ENCODE measurements around the gene SAP30L.

Gene SAP30L

DNA sequence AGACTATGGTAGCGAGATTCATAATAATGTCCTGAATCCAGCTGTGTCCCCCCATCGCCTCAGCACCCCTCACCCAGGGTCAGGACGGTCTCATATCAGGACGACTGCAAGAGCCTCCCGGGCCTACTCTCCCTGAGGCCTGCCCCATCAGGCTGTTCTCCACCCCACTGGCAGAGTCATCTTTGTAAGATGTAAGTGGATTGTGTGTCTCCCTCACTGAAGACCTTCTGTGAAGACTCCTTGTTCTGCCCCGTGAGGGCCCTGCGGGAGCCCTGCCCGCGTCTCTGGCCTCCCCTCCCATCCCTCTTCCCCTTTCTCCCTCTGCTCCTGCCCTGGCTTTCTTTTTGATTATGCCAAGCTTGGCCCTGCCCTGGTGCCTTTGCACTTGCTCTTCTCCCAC, 43.9 kb upstream of the SAP30L start:
- TF ChIP-seq CEBPB (IDR thresholded peaks at IDR 0.05) = no peak
- TF ChIP-seq TCF12 (IDR thresholded peaks at IDR 0.05; ENCODE audit: low read depth) = no peak
- TF ChIP-seq CREB1 (IDR thresholded peaks at IDR 0.05; ENCODE audit: low read depth) = no peak
- no peak for TF ChIP-seq EGR1 (IDR thresholded peaks at IDR 0.05)
- TF ChIP-seq YY1 (IDR thresholded peaks at IDR 0.05; ENCODE audit: low read depth) = no peak
- TF ChIP-seq, protein P1, sequence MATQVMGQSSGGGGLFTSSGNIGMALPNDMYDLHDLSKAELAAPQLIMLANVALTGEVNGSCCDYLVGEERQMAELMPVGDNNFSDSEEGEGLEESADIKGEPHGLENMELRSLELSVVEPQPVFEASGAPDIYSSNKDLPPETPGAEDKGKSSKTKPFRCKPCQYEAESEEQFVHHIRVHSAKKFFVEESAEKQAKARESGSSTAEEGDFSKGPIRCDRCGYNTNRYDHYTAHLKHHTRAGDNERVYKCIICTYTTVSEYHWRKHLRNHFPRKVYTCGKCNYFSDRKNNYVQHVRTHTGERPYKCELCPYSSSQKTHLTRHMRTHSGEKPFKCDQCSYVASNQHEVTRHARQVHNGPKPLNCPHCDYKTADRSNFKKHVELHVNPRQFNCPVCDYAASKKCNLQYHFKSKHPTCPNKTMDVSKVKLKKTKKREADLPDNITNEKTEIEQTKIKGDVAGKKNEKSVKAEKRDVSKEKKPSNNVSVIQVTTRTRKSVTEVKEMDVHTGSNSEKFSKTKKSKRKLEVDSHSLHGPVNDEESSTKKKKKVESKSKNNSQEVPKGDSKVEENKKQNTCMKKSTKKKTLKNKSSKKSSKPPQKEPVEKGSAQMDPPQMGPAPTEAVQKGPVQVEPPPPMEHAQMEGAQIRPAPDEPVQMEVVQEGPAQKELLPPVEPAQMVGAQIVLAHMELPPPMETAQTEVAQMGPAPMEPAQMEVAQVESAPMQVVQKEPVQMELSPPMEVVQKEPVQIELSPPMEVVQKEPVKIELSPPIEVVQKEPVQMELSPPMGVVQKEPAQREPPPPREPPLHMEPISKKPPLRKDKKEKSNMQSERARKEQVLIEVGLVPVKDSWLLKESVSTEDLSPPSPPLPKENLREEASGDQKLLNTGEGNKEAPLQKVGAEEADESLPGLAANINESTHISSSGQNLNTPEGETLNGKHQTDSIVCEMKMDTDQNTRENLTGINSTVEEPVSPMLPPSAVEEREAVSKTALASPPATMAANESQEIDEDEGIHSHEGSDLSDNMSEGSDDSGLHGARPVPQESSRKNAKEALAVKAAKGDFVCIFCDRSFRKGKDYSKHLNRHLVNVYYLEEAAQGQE (IDR thresholded peaks at IDR 0.05; ENCODE audit: low read depth) = no peak
- no peak for TF ChIP-seq TAF1 (IDR thresholded peaks at IDR 0.05; ENCODE audit: low read depth)

DNA sequence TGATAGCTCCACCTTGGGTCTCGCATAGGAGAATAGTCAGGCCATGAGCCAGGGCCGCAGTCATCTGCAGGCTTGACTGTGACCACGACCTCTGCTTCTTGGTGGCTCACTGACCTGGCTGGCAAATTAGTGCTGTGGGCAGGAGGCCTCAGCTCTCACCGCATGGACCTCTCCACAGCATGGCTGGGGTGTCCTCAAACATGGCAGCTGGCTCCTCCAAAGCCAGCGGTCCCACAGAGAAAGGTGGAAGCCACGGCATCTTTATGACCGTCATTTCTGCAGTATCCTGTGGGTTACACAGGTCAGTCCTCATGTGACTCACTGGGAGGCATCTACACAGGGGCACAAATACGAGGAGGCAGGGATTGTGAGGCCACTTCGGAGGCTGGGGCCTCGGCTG, 43.2 kb upstream of the SAP30L start:
- no peak for TF ChIP-seq ZBTB7A (IDR thresholded peaks at IDR 0.05; ENCODE audit: low read depth)
- no peak for TF ChIP-seq TAF1 (IDR thresholded peaks at IDR 0.05; ENCODE audit: low read depth)
- TF ChIP-seq RAD21 (IDR thresholded peaks at IDR 0.05; ENCODE audit: low read depth) = no peak
- TF ChIP-seq CREB1 (IDR thresholded peaks at IDR 0.05; ENCODE audit: low read depth) = no peak
- no peak for TF ChIP-seq NFIC (IDR thresholded peaks at IDR 0.05)
- TF ChIP-seq YY1 (IDR thresholded peaks at IDR 0.05; ENCODE audit: low read depth) = no peak
- TF ChIP-seq, protein P2, sequence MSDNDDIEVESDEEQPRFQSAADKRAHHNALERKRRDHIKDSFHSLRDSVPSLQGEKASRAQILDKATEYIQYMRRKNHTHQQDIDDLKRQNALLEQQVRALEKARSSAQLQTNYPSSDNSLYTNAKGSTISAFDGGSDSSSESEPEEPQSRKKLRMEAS (IDR thresholded peaks at IDR 0.05) = no peak
- no peak for TF ChIP-seq CEBPB (IDR thresholded peaks at IDR 0.05)
- TF ChIP-seq TEAD4 (IDR thresholded peaks at IDR 0.05) = no peak

DNA sequence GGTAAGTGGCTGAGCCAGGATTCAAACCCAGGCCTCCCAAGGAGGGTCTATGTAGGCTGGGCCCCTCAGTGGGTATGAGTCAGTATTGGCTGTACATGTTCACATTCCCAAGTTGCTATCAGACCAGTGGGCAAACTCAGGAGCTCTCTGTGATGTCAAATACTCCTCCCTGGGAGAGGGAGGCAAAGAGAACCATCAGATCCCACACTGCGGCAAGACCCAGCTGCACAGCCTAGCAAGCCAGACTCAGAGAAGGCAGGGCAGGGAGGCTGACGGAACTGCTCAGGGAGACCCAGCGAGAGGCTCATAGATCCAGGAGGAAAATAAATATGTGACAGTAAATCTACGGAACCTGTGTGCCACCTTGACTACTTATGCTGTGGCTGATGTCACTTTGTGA, 42.6 kb upstream of the SAP30L start:
- TF ChIP-seq TCF12 (IDR thresholded peaks at IDR 0.05; ENCODE audit: low read depth) (no peak), CEBPB (IDR thresholded peaks at IDR 0.05) (no peak), FOXM1 (IDR thresholded peaks at IDR 0.05; ENCODE audit: borderline replicate concordance, low read depth) (no peak), EGR1 (IDR thresholded peaks at IDR 0.05) (no peak), NFIC (IDR thresholded peaks at IDR 0.05) (no peak), YY1 (IDR thresholded peaks at IDR 0.05; ENCODE audit: low read depth) (no peak), CREB1 (IDR thresholded peaks at IDR 0.05; ENCODE audit: low read depth) (no peak), ZBTB7A (IDR thresholded peaks at IDR 0.05; ENCODE audit: low read depth) (no peak), TAF1 (IDR thresholded peaks at IDR 0.05; ENCODE audit: low read depth) (no peak), EP300 (IDR thresholded peaks at IDR 0.05; ENCODE audit: borderline replicate concordance) (no peak), RAD21 (IDR thresholded peaks at IDR 0.05; ENCODE audit: low read depth) (no peak)
- TF ChIP-seq, protein P1 (IDR thresholded peaks at IDR 0.05; ENCODE audit: low read depth) = no peak

DNA sequence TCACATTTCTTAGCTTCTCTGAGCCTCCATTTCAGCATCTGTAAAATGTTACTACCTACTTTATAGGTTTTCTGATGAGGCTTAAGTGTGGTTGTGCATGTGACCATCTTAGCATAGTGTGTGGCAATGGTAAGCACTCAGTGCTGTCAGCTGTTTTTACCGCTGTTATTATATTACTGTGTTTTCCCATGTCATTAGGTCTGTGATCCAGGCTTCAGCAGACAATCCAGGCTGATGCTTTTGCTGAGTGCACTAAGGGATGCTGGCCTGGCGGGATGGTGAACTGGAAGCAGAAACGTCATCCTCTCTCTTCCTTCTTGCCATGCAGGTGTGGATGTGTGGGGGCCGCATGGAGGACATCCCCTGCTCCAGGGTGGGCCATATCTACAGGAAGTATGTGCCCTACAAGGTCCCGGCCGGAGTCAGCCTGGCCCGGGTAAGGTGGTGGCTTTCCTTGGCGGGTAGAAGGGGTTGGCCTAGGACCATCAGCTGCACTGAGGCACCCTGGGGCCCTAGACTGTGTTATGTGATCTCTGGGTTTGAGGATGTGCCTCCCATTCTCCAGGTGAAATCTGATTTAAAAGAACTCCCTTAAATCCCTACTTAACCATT, 41.9 kb upstream of the SAP30L start:
- TF ChIP-seq NFIC (IDR thresholded peaks at IDR 0.05) (no peak), TCF12 (IDR thresholded peaks at IDR 0.05; ENCODE audit: low read depth) (no peak), EP300 (IDR thresholded peaks at IDR 0.05; ENCODE audit: borderline replicate concordance) (no peak), ZBTB7A (IDR thresholded peaks at IDR 0.05; ENCODE audit: low read depth) (no peak), TAF1 (IDR thresholded peaks at IDR 0.05; ENCODE audit: low read depth) (no peak), YY1 (IDR thresholded peaks at IDR 0.05; ENCODE audit: low read depth) (no peak), CREB1 (IDR thresholded peaks at IDR 0.05; ENCODE audit: low read depth) (no peak), CEBPB (IDR thresholded peaks at IDR 0.05) (no peak), RAD21 (IDR thresholded peaks at IDR 0.05; ENCODE audit: low read depth) (no peak), EGR1 (IDR thresholded peaks at IDR 0.05) (no peak), TEAD4 (IDR thresholded peaks at IDR 0.05) (no peak)
- TF ChIP-seq, protein P3, sequence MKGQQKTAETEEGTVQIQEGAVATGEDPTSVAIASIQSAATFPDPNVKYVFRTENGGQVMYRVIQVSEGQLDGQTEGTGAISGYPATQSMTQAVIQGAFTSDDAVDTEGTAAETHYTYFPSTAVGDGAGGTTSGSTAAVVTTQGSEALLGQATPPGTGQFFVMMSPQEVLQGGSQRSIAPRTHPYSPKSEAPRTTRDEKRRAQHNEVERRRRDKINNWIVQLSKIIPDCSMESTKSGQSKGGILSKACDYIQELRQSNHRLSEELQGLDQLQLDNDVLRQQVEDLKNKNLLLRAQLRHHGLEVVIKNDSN (IDR thresholded peaks at IDR 0.05) = no peak
- TF ChIP-seq, protein P2 (IDR thresholded peaks at IDR 0.05) = no peak
- TF ChIP-seq, protein P1 (IDR thresholded peaks at IDR 0.05; ENCODE audit: low read depth) = no peak

Data from Ishikawa (cell line).